ENCODE data around the gene SZT2. TPM values are rescaled to one million over a fixed set of nuclear protein-coding genes. Genes with fewer than 3 reads are reported as not detected.

Gene SZT2
- total and polyA plus RNA-seq, 2 donors (not counting 1 experiment from before 2014, with no cell fraction given) = 7.1 to 26.9 TPM

DNA sequence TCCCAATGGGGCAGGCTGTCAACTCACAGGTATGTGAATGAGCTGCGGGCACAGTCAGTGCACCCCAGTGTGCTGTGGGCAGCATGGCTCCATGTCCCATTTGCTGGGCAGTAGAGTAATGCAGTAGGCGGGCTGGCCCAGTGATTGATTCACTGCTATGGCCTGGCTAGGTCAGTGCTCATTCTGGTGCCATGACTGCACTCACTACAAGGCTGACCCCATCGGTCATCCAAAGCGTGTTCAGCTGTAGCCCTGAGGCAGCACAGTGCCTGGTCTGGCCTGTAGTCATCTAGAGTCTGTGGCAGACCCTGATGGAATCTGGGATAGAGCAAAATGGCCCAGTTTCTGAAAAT is 56.7 kb downstream of the SZT2 start:
- H3K27me3 ChIP-seq (ENCODE audit: control insufficient read depth, insufficient read depth, low read length) = no peaks in the 10 kb centered on the region
- no peaks in the 10 kb centered on the region for H4K20me1 ChIP-seq (ENCODE audit: control insufficient read depth, extremely low read depth, insufficient read depth, low read length)
- H3K4me1 ChIP-seq (ENCODE audit: control insufficient read depth, extremely low read depth, insufficient read depth, low read length) = no peaks in the 10 kb centered on the region
- H3K9me3 ChIP-seq (ENCODE audit: control insufficient read depth, insufficient read depth, low read depth, low read length) = no peaks in the 10 kb centered on the region
- H3K79me2 ChIP-seq (ENCODE audit: control insufficient read depth, insufficient read depth, low read length) = no peaks in the 10 kb centered on the region
- H3K4me3 ChIP-seq (replicated peaks in 1 of 4; ENCODE audit: control extremely low read depth in 1 of 4, insufficient read depth in 1 of 4, low read depth in 3 of 4, low read length in 4 of 4) = no peak overlapping the region
- H3K4me2 ChIP-seq (ENCODE audit: extremely low read depth, insufficient read depth, low read length) = no peak overlapping the region
- DNase-seq (ENCODE audit: low read depth in 2 of 2) = no peak
- TF ChIP-seq, protein P1, sequence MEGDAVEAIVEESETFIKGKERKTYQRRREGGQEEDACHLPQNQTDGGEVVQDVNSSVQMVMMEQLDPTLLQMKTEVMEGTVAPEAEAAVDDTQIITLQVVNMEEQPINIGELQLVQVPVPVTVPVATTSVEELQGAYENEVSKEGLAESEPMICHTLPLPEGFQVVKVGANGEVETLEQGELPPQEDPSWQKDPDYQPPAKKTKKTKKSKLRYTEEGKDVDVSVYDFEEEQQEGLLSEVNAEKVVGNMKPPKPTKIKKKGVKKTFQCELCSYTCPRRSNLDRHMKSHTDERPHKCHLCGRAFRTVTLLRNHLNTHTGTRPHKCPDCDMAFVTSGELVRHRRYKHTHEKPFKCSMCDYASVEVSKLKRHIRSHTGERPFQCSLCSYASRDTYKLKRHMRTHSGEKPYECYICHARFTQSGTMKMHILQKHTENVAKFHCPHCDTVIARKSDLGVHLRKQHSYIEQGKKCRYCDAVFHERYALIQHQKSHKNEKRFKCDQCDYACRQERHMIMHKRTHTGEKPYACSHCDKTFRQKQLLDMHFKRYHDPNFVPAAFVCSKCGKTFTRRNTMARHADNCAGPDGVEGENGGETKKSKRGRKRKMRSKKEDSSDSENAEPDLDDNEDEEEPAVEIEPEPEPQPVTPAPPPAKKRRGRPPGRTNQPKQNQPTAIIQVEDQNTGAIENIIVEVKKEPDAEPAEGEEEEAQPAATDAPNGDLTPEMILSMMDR (conservative IDR thresholded peaks at IDR 0.05 in 1 of 2, IDR thresholded peaks at IDR 0.05 in 1 of 2; ENCODE audit: low read depth in 1 of 2, low read length in 2 of 2) = no peak
- TF ChIP-seq EZH2 (IDR thresholded peaks at IDR 0.05; ENCODE audit: low read length, missing control alignments) = no peak
- no peak overlapping the region for H2AFZ ChIP-seq (ENCODE audit: low read length)
- H3K9ac ChIP-seq (ENCODE audit: insufficient read depth, low read length) = no peak overlapping the region
- no peak overlapping the region for H3K27ac ChIP-seq (ENCODE audit: insufficient read depth, low read length)
- peaks cover 48% of the 10 kb centered on the region for H3K36me3 ChIP-seq (ENCODE audit: control insufficient read depth, insufficient read depth, low read length)

DNA sequence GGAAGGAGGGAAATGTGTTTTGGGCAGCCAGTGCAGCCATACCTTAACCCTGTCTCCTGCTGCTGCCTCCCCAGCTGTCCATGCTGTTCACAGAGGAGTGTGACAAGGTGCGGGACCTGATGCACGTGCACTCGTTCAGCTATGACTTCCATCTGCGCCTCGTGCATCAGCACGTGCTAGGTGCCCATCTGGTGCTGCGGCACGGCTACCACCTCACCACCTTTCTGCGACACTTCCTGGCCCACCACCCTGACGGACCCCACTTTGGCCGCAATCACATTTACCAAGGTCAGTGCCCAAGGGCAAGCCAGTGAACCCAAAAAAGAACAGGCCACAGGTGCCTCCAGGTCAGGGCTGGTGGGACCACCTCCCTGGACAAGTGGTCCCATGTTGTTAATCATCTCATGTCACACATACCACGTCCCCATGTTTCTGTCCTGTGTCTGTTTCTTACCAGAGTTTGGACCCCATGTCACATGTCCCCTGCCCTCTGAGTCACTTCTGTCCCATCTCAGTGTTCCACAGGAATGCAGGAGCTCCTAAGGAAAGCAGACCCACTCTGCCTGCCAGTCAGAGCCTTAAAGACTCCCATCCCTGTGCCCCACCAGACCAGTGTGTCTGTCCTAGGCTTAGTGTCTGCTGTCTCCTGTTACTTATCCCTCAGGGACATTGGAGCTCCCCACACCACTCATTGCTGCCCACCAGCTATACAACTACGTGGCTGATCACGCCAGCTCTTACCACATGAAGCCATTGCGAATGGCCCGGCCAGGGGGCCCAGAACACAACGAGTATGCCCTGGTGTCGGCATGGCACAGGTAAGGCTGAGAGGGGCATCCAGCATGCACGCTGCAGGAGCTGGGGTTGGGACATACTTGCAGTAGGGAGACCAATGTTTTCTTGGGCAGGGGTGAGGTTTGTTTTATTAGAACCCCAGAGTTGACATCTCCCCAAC is 57.5 kb downstream of the SZT2 start:
- Histone ChIP-seq H3K79me2 (ENCODE audit: control insufficient read depth, insufficient read depth, low read length) (peaks cover 4% of the 10 kb centered on the region), H4K20me1 (ENCODE audit: control insufficient read depth, extremely low read depth, insufficient read depth, low read length) (no peaks in the 10 kb centered on the region), H3K4me3 (replicated peaks in 1 of 4; ENCODE audit: control extremely low read depth in 1 of 4, insufficient read depth in 1 of 4, low read depth in 3 of 4, low read length in 4 of 4) (no peak overlapping the region), H2AFZ (ENCODE audit: low read length) (no peak overlapping the region), H3K9me3 (ENCODE audit: control insufficient read depth, insufficient read depth, low read depth, low read length) (no peaks in the 10 kb centered on the region), H3K27ac (ENCODE audit: insufficient read depth, low read length) (no peak overlapping the region), H3K4me1 (ENCODE audit: control insufficient read depth, extremely low read depth, insufficient read depth, low read length) (peaks cover under 1% of the 10 kb centered on the region), H3K27me3 (ENCODE audit: control insufficient read depth, insufficient read depth, low read length) (no peaks in the 10 kb centered on the region), H3K36me3 (ENCODE audit: control insufficient read depth, insufficient read depth, low read length) (peaks cover 52% of the 10 kb centered on the region), H3K9ac (ENCODE audit: insufficient read depth, low read length) (no peak overlapping the region), H3K4me2 (ENCODE audit: extremely low read depth, insufficient read depth, low read length) (no peak overlapping the region)
- TF ChIP-seq EZH2 (IDR thresholded peaks at IDR 0.05; ENCODE audit: low read length, missing control alignments) = no peak
- TF ChIP-seq, protein P1 (conservative IDR thresholded peaks at IDR 0.05 in 1 of 2, IDR thresholded peaks at IDR 0.05 in 1 of 2; ENCODE audit: low read depth in 1 of 2, low read length in 2 of 2) = no peak
- no peak for DNase-seq (ENCODE audit: low read depth in 2 of 2)

DNA sequence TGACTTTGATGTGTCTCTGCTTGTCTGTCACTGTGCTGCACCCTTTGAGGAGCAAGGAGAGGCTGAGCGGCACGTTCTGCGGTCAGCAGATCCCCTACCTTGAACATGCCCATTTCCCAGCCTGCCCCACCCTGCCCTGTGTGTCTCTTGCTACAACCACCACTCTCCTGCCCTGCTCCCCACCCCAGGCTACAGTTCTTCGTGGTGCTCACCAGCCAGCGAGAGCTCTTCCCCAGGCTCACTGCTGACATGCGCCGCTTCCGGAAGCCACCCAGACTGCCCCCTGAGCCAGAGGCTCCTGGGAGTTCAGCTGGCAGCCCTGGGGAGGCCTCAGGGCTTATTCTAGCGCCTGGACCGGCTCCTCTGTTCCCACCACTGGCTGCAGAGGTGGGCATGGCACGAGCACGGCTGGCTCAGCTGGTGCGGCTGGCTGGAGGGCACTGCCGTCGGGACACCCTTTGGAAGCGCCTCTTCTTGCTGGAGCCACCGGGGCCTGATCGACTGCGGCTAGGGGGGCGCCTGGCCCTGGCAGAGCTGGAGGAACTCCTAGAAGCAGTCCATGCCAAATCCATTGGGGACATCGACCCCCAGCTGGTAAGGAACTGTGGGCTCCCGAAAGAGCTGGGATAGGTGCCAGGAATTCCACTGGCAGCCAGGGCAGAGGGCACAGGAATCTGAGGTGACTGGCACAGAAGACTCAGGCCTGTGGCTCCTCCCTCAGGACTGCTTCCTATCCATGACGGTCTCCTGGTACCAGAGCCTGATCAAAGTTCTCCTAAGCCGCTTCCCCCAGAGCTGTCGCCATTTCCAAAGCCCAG is 58.4 kb downstream of the SZT2 start:
- Histone ChIP-seq H3K4me3 (replicated peaks in 1 of 4; ENCODE audit: control extremely low read depth in 1 of 4, insufficient read depth in 1 of 4, low read depth in 3 of 4, low read length in 4 of 4) (no peak overlapping the region), H3K4me1 (ENCODE audit: control insufficient read depth, extremely low read depth, insufficient read depth, low read length) (peaks cover 5% of the 10 kb centered on the region), H3K36me3 (ENCODE audit: control insufficient read depth, insufficient read depth, low read length) (peaks cover 48% of the 10 kb centered on the region), H2AFZ (ENCODE audit: low read length) (no peak overlapping the region), H3K27ac (ENCODE audit: insufficient read depth, low read length) (no peak overlapping the region), H3K4me2 (ENCODE audit: extremely low read depth, insufficient read depth, low read length) (no peak overlapping the region), H3K9ac (ENCODE audit: insufficient read depth, low read length) (no peak overlapping the region), H4K20me1 (ENCODE audit: control insufficient read depth, extremely low read depth, insufficient read depth, low read length) (no peaks in the 10 kb centered on the region), H3K9me3 (ENCODE audit: control insufficient read depth, insufficient read depth, low read depth, low read length) (no peaks in the 10 kb centered on the region), H3K79me2 (ENCODE audit: control insufficient read depth, insufficient read depth, low read length) (peaks cover 5% of the 10 kb centered on the region), H3K27me3 (ENCODE audit: control insufficient read depth, insufficient read depth, low read length) (no peaks in the 10 kb centered on the region)
- TF ChIP-seq EZH2 (IDR thresholded peaks at IDR 0.05; ENCODE audit: low read length, missing control alignments) = no peak
- TF ChIP-seq, protein P1 (conservative IDR thresholded peaks at IDR 0.05 in 1 of 2, IDR thresholded peaks at IDR 0.05 in 1 of 2; ENCODE audit: low read depth in 1 of 2, low read length in 2 of 2) = no peak
- DNase-seq (ENCODE audit: low read depth in 2 of 2) = no peak
